HG03066 (cell line): ENCODE results near the gene SMC1B.
"Not testable (repeated sequence)": the region's sequence is repeated elsewhere in the genome, so short reads cannot be mapped to it uniquely, and the experiment has no call there.

ENCODE experiments used
- ATAC-seq: cut with Tn5 transposase; IDR thresholded peaks from one replicate; pipeline ENCODE4 v1.9.1; 2021; ENCODE audit warnings: low read depth; ENCODE audit not compliant: unreplicated experiment

SMC1B gene

GRCh38 chr22:45446216-45446615 is 32.8 kb upstream of the SMC1B start:
- ATAC-seq, result no peak

GRCh38 chr22:45445031-45445710 is 31.8 kb upstream of the SMC1B start:
- no peak for ATAC-seq

DNA sequence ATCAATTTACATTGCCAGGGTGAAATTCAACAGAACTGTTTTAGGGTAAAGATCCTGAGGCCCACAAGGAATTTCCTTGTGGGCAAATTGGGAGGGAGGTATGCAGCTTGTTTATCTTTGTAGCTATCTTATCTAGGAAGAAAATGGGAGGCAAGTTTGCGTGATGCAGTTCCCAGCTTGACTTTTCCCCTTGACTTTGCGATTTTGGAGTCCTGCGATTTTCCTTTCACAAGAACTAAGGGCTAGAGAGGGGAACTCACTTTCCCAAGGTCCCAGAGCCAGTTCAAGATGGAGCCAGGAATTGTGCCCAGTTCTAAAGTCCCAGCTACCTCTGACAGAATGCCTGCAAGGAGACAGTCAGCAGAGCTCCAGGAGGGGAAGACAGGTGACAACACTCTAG is 30.8 kb upstream of the SMC1B start:
- no peak for ATAC-seq

DNA sequence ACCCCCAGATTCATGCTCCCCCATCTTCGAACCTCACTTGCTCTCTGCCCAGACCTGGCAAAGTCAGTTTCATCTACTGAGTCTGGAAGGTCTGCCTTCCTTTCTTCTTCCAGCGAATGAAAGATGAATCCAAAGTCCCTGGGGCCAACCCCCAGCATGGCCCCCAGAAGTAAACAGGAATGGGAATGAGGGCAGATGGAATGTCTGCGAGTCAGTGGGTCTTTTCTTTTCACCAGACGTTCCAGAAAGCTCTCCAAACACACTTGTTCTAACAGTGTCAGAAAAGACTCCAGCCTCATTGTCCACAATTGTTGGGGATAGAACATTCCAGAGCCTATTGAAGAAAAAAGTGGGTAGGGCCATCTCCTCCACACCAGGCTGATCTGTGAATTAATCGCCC is 28.7 kb upstream of the SMC1B start:
- ATAC-seq, result no peak

DNA sequence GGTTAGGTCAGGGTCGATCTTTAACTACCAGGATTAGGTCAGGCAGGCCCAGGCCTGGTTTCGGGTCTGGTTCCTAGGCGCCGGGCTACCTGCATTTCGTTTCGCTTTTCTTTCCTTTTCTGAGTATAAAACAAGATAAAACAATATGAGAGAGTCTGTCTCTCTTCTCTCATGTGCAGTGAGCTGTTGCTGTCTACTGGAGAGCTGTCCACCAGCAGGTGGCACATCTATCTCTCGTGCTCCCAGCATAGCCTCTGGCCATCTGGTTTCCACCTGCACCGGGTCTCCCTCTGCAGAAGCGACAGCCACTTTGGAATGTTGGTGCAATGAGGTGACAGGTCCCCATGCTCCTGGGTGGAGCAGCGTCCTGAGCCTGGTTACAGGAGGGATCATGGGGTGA is 27.7 kb upstream of the SMC1B start:
- ATAC-seq, result no peak

- not testable (repeated sequence) for ATAC-seq
Measured at GRCh38 chr22:45440688-45441087, 27.3 kb upstream of the SMC1B start.

DNA sequence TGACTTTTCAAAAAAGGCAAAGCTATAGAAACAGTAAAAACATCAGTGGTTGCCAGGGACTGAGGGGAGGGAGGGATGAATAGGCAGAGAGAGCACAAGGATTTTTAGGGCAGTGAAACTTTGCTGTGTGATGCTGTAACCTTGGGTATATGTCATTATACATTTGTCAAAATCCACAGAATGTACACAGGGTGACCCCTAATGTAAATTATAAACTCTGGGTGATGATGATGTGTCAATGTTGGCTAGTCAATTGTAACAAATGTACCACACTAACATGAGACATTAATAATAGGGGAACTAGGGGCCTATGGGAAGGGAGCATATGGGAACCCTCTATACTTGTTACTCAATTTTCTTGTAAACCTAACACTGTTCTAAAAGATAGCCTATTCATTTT is 24.9 kb upstream of the SMC1B start:
- no peak for ATAC-seq

GRCh38 chr22:45436871-45437517 is 23.6 kb upstream of the SMC1B start:
- ATAC-seq, result not testable (repeated sequence)

DNA sequence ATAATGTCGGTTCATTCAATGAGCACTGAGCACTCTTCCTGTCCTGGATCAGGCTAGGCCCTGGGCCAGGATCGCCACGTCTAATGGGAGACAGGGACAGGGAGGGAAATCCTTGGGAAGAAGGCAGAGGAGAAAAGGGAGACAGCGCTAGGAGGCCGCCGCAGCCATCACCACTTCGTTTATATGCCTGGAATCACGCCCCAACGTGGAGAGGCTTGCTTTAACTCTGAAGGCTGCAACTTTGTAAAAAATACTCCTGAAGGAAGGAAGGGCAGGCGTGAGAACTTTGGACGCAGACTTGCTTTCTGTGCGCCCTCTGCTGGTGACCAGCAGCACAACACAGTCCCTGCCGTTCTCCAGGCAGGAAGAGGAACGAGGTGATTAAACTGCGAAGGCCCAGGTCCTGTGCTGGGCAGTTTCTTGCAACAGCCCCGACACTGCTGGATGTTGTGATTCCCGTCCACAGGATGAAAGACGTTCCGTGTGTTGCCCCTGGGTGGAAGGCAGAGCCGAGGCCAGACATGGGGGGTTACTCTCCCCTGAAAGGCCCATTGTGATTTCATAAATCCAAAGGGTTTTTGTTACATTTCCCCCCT is 22.2 kb upstream of the SMC1B start:
- ATAC-seq, result no peak

- no peak for ATAC-seq
Measured at GRCh38 chr22:45434981-45435380, 21.6 kb upstream of the SMC1B start.

- no peak for ATAC-seq
Measured at GRCh38 chr22:45430871-45431270, 17.5 kb upstream of the SMC1B start.

- no peak for ATAC-seq
Measured at GRCh38 chr22:45429981-45430775, 16.8 kb upstream of the SMC1B start.

- ATAC-seq, result no peak
Measured at GRCh38 chr22:45429424-45429823, 16.0 kb upstream of the SMC1B start.

DNA sequence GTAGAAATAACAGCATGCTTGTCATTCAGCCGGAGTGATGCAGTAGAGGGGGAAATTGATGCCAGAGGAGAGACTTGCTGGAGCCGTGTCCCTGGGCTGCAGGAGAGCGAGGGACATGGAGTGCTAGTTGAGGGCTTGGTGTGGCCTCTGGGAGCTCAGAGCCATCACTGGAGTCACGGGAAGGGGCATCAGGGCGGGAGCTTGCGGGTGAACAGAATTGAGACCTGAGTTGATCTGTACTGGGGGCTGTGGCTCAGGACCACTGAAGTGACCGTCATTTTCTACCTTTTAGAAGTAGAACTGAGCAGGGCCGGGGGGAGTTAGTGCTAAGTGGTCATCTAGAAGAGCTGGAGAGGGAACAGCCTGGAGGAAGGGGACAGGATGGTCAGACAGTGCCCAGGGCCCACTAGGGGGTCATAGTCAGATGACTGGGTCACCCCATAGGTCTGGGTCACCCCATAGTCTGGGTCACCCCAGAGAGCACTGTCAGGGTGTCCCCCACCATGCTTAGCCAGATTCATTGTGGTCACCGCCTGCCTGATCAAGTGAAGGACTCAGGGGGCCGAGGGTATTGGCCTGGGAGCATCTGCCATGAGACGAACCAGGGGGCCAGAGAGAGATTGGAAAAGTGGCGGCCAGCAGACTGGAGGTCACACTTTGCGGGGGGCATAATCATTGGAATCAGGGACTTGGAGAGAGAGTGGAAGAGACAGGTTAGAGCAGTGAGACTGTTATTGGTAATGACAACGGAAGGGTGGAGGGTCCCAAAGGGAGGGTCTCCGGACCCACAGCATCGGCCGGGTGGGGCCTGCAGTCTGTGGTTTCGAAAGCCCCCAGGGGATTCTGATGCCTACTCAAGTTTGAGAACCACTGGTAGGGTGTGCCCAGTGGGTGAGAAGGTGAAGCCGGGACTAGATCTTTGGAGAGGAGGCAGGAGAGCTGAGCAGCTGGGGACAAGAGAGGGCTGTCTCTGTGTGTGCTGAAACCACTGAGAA is 15.3 kb upstream of the SMC1B start:
- ATAC-seq, result no peak

DNA sequence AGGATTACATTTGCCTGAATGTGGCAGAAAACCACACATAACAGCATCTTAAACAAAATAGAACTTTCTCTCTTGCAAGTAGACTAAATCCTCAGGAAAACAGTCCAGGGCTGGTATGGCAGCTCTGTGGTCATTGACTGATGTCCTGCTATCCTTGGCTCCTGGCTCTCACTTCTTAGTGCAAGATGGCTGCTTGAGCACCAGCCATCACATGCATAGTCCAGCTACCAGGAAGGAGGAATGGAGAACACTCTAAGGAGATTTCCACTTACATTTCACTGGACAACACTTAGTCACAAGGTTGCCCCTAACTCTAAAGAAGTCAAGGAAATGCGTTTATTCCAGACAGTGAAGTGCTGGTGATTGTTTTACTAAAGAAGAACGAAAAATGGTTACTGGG is 13.7 kb upstream of the SMC1B start:
- ATAC-seq, result no peak

- ATAC-seq, result no peak
Measured at GRCh38 chr22:45426387-45426786, 13.0 kb upstream of the SMC1B start.

- ATAC-seq, result no peak
Measured at GRCh38 chr22:45425531-45426265, 12.3 kb upstream of the SMC1B start.

- no peak for ATAC-seq
Measured at GRCh38 chr22:45425101-45425500, 11.7 kb upstream of the SMC1B start.

- no peak for ATAC-seq
Measured at GRCh38 chr22:45424241-45424731, 10.9 kb upstream of the SMC1B start.
